ENCODE data around the gene WRNIP1. TPM values are rescaled to one million over a fixed set of nuclear protein-coding genes. Genes with fewer than 3 reads are reported as not detected.
A peak's percentile ranks its signal among the peaks of the same experiment; 100 is the strongest.

WRNIP1 gene
- total and polyA plus RNA-seq, 2 of the 8 experiments (the other 6 are each of a cell fraction or from before 2014, with no cell fraction given), result 38.2 to 39.2 TPM

DNA sequence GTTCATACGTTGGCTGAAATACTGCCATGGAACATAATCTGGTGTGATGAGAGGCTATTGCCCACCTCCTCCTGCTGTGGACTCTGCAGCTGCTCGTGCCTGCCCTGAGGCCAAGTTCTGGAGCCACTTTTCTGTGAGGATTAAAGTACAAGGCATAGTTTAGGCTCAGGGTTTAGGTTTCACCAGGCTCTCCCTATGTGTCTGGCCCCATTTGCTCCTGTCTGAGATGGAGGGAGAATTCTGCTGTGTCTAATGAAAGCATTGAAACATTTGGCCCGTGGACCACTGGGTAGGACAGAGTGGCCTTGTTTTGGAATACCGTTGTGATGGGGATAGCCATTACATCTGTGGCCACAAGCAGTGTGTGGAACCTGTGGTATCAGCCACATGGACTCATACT is 5.9 kb downstream of the WRNIP1 start:
- Histone ChIP-seq H3K23me2 (ENCODE audit: low read depth, low read length) (peaks cover 5% of the 10 kb centered on the region), H3K79me2 (ENCODE audit: control insufficient read depth in 1 of 2, insufficient read depth in 2 of 2, low read length in 2 of 2) (peaks cover 20 to 95% of the 10 kb centered on the region in 2 experiments), H3K9ac (replicated peaks in 1 of 4; ENCODE audit: extremely low read depth in 1 of 4, low read depth in 3 of 4, low read length in 3 of 4) (peak overlapping the region in 1 of 4 experiments; percentile 10; a peak in 1 of 7 replicates), H3K4me3 (ENCODE audit: extremely low read depth in 1 of 4, insufficient read depth in 2 of 4, low read depth in 3 of 4, low read length in 4 of 4) (no peak overlapping the region), H2BK120ac (replicated peaks; ENCODE audit: low read depth, low read length) (no peak overlapping the region), H3K79me1 (ENCODE audit: low read depth, low read length) (peaks cover 32% of the 10 kb centered on the region), H4K5ac (ENCODE audit: insufficient read length, low read depth, low read length) (no peak overlapping the region), H2BK15ac (ENCODE audit: low read length) (no peak overlapping the region), H4K91ac (replicated peaks; ENCODE audit: insufficient read length, low read length) (no peak overlapping the region), H3K27ac (ENCODE audit: low read depth, low read length) (no peak overlapping the region), H3K27me3 (replicated peaks in 1 of 4; ENCODE audit: control insufficient read depth in 3 of 4, extremely low read depth in 1 of 4, insufficient read depth in 3 of 4, low read length in 3 of 4) (no peaks in the 10 kb centered on the region), H3K18ac (ENCODE audit: extremely low read depth, low read length) (no peak overlapping the region), H2AFZ (ENCODE audit: low read length) (no peak overlapping the region), H3K36me3 (ENCODE audit: control insufficient read depth in 2 of 4, insufficient read depth in 4 of 4, low read length in 3 of 4) (peaks cover 0 to 23% (median 6%) of the 10 kb centered on the region in 4 experiments; a peak in 5 of 8 replicates), H3K23ac (ENCODE audit: insufficient read length) (no peak overlapping the region), H3K14ac (ENCODE audit: insufficient read length) (no peak overlapping the region), H3K4me1 (replicated peaks in 1 of 4; ENCODE audit: control insufficient read depth in 3 of 4, insufficient read depth in 4 of 4, low read length in 3 of 4) (peaks cover 0 to 11% (median 8%) of the 10 kb centered on the region in 4 experiments; a peak in 4 of 7 replicates), H3K56ac (replicated peaks; ENCODE audit: insufficient read length, low read depth, low read length) (no peak overlapping the region), H3K9me3 (ENCODE audit: insufficient read depth in 2 of 2, low read depth in 1 of 2, low read length in 1 of 2) (no peaks in the 10 kb centered on the region), H2BK20ac (ENCODE audit: low read length) (no peak overlapping the region), H3K4me2 (ENCODE audit: insufficient read depth in 1 of 2, low read depth in 2 of 2, low read length in 2 of 2) (no peak overlapping the region), H2AK5ac (ENCODE audit: low read depth, low read length) (no peak overlapping the region), H4K8ac (ENCODE audit: extremely low read depth, insufficient read depth, low read length) (no peak overlapping the region), H4K20me1 (replicated peaks in 1 of 2; ENCODE audit: control insufficient read depth in 1 of 2, insufficient read depth in 2 of 2, low read length in 2 of 2) (peaks cover 13 to 26% of the 10 kb centered on the region in 2 experiments), H2BK5ac (ENCODE audit: low read depth, low read length) (no peak overlapping the region), H3K4ac (replicated peaks; ENCODE audit: insufficient read length, low read depth, low read length) (no peak overlapping the region), H2BK12ac (ENCODE audit: low read depth, low read length) (no peak overlapping the region)
- ChIA-PET CTCF (ENCODE audit: partially characterized antibody) (interaction anchor here (1.0 to 3.9 kb wide), 6 partner anchors 10 to 33 kb away, joined by 5 to 20 read pairs (median 8); partner anchors contain the start of gene MYLK4), POLR2A (ENCODE audit: partially characterized antibody) (interaction anchor here (1.0 to 3.2 kb wide), 2 partner anchors 10 to 13 kb away, joined by 3 to 10 read pairs; no protein-coding TSS in a partner anchor)
- FAIRE-seq, result no peak
- no peak for DNase-seq (ENCODE audit: low read depth in 1 of 2, low spot score in 2 of 2)
- 87% methylated on average over 4 of the region's 4 CpGs; no CpG with 5 or more reads in 1 of the 2 experiments for WGBS, 2 experiments (ENCODE audit: extremely low coverage in 1 of 2, insufficient coverage in 1 of 2, insufficient read length in 1 of 2, insufficient replicate concordance in 2 of 2, low coverage in 1 of 2, low lambda C conversion rate in 2 of 2, missing lambda C conversion rate in 1 of 2)
- TF ChIP-seq TAF7 (optimal IDR thresholded peaks at IDR 0.05; ENCODE audit: borderline replicate concordance, low read depth, low read length) (no peak), SUZ12 (IDR thresholded peaks at IDR 0.05; ENCODE audit: low read length) (no peak), MAX (IDR thresholded peaks at IDR 0.05) (no peak), SIN3A (conservative IDR thresholded peaks at IDR 0.05 in 1 of 2, IDR thresholded peaks at IDR 0.05 in 1 of 2; ENCODE audit: low read depth in 1 of 2, low read length in 2 of 2) (no peak), KDM5A (IDR thresholded peaks at IDR 0.05; ENCODE audit: low read length) (no peak), POLR2AphosphoS5 (IDR thresholded peaks at IDR 0.05; ENCODE audit: low read depth, low read length) (no peak), PHF8 (conservative IDR thresholded peaks at IDR 0.05; ENCODE audit: low read depth, low read length) (no peak), POU5F1 (IDR thresholded peaks at IDR 0.05; ENCODE audit: low read depth, low read length) (no peak), CEBPB (IDR thresholded peaks at IDR 0.05; ENCODE audit: low read depth, low read length) (no peak), POLR2A (IDR thresholded peaks at IDR 0.05; ENCODE audit: control extremely low read depth in 1 of 2, low read depth in 2 of 2, low read length in 2 of 2) (no peak), SP4 (IDR thresholded peaks at IDR 0.05; ENCODE audit: low read length) (no peak), JUND (IDR thresholded peaks at IDR 0.05; ENCODE audit: low read length) (no peak), SAP30 (IDR thresholded peaks at IDR 0.05; ENCODE audit: insufficient read depth, insufficient replicate concordance, low read length) (no peak), HDAC6 (IDR thresholded peaks at IDR 0.05; ENCODE audit: low read depth, low read length) (no peak), TCF12 (IDR thresholded peaks at IDR 0.05; ENCODE audit: low read depth, low read length) (no peak)

All from H1 (cell line).